Stimulated activated CD8-positive, alpha-beta memory T cell treated with anti-CD3 and anti-CD28 coated beads, Interleukin-7, amount 100 ng/mL, for 4 hours (primary cell): ENCODE results near the gene RNU1-3.
"Not testable (repeated sequence)": the region's sequence is repeated elsewhere in the genome, so short reads cannot be mapped to it uniquely, and the experiment has no call there.

ENCODE experiments used
- DNase-seq, 2 donors: peaks; one replicate each; pipeline ENCODE4 v3.0.0-alpha.2; 2020; ENCODE audit warnings: low read depth in 2 of 2

The RNU1-3 gene

DNA sequence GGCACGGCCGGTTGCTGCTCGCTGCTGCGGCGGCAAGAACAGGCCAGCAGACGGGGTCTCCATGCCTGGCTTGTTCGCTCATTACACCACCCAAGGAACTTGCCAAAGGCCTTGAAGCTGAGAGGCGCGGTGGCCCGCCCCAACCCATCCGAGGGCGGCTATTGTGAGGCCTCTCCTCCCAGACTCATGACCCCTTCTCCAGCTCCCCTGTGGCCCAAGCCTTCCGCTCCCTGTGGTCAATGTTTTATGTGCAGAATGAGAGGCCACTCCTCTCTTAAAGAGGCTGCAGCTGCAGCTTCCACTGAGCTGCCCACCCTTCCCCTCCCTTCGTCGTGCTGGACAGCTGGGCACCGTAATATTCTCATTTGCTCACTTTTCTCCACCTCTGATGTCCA is 27.6 kb upstream of the RNU1-3 start:
- DNase-seq, result not testable (repeated sequence)

DNA sequence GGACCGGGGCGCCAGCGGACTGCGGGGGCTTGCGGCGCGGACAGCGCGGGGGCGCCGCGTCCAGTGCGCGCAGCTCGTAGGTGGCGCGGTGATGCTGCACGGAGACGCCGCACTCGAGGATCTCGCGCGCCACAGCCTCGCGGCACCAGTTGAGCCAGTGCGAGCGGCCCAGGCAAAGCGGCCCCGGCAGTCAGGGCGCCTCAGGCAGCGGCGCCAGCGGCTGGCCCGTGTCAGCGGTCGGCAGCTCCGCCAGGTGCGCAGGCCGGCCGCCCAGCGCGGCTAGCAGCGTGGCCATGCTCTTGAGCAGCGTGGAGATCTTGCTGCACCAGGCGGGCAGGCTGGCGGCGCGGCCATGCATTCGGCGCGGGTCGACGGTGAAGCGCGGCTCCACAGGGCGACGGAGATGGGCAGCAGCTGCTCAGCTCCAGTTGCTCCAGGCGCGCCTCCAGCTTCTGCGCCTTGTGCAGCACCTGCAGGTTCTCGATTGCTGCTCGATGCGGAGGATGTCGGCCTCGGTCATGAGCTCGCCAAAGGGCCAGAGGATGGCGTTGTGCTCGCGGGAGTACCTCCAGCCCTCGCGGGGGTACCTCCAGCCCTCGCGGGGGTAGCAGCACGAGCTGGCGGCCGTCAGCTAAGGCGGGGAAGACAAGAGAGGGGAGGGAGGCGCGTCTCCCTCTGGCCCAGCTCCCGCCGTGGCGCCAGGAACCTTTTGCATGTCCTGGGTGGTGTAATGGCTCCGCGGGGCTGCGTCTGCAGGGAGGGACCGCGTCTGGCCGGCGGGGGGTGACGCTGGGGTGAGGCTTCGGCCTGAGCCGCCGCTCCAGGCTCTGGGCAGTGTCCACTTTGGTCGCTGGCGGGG is 26.9 kb upstream of the RNU1-3 start:
- DNase-seq, result not testable (repeated sequence)

DNA sequence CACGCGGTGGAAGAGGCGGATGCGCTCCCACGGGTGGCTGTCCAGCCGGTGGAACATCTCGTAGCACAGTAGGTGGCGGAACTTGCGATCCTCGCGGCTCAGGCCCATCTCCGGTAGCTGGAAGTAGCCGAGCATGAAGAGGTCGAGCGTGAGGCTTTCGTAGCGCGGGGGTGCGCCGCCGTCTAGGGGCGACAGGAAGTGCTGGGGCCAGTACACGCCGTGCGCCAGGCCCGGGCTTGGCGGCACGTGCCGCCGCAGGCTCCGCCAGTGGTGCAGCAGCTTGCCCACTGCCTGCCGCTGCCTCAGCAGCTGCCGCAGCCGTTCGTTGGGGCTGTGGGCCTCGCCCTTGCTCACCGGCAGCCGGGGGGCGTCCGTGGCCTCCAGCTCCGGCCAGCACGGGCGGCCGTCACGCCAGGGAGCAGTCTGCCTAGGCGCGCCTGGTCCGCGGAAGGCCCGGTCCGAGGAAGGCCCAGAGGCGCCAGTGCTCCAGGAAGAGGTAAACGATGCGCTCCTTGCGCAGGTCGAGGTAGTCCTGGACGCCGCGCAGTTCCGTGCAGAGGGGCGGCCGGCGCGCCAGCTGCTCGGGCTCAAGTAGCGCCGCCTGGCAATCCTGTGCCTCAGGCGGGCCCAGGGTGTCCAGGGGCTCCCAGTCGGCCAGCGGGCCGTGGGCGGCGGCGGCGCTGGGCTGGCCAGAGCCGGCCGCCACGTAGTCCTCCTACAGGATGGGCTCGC is 26.1 kb upstream of the RNU1-3 start:
- not testable (repeated sequence) for DNase-seq

DNA sequence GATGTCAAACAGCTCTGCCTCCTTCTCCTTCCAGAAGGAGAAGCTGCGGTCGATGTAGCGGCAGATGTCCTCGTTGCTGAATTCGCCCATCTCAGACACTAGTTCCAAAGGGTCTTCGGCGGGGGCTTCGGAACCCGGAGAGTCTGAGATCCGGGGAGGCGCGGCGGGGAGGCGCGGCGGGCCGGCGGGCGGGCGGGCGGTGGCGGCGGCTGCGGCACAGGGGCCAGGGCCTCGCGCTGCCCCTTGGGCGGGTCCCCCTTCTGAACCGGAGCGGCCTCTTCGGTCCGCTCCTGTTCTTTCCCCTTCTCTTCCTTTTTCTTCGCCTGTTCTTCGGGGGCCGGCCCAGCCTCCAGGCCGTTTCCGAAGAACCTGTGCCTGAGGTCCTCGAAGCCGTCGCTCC is 25.5 kb upstream of the RNU1-3 start:
- not testable (repeated sequence) for DNase-seq

DNA sequence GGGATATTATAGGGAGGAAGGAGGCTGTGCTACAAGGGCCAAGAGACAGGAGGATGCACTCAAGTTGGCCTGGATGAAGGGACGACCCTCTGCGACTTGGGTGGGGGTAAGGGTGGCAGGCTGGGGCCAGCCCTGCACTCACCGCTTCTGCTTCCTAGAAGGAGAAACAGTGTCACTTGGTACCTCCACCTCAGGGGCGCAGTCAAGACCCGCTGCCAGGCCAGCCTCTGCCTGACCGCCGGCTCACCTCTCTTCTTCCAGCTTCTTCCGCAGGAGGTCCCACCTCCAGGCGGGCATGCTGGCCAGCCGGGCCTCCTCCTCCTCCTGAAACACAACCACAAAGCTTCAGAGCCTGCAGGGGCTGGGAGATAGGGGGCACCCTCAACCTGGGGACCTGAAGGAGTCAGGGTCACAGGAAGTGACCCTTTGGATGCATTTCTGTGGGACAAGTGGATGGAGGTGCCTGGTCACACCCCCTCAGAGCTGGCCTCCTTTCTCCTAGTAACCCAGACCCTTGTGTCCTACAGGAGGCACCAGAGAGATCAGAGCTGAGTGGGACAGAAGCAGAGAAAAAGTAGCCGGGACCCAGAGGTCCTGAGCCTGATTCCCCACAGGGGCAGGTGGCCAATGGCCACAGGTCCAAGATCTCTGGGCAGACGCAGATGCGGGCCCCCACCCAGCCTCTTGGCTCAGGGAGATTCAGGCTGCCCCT is 24.4 kb upstream of the RNU1-3 start:
- not testable (repeated sequence) for DNase-seq

DNA sequence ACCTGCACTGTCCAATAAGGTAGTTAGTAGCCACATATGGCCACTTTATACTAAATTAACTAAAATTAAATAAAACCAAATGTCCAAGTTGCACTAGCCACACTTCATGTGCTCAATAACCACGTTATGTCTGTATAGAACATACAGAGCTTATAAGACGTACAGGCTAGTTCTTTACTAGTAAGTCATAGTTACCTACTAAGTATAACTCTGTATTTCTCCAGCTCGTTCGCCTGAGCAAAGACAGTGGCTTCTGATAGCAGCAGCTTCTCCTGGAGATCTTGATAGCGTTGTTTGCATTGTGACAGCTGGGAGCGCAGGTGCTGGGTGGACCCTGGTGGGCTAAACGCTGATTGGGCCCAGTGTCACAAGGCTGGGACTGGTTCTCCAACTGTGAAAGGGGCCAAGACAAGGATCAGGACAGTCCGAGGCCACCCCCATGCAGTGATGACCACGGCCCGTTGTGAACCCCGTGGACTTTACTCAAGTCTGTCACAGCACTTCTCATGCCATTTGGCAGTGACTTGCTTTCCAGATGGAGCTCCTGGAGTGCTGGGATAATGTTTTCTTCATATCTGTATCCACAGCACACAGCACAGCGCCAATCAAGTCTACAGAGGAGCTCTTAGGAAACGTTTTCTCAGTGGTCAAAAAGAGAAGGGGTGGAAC is 20.5 kb upstream of the RNU1-3 start:
- DNase-seq, result not testable (repeated sequence)

DNA sequence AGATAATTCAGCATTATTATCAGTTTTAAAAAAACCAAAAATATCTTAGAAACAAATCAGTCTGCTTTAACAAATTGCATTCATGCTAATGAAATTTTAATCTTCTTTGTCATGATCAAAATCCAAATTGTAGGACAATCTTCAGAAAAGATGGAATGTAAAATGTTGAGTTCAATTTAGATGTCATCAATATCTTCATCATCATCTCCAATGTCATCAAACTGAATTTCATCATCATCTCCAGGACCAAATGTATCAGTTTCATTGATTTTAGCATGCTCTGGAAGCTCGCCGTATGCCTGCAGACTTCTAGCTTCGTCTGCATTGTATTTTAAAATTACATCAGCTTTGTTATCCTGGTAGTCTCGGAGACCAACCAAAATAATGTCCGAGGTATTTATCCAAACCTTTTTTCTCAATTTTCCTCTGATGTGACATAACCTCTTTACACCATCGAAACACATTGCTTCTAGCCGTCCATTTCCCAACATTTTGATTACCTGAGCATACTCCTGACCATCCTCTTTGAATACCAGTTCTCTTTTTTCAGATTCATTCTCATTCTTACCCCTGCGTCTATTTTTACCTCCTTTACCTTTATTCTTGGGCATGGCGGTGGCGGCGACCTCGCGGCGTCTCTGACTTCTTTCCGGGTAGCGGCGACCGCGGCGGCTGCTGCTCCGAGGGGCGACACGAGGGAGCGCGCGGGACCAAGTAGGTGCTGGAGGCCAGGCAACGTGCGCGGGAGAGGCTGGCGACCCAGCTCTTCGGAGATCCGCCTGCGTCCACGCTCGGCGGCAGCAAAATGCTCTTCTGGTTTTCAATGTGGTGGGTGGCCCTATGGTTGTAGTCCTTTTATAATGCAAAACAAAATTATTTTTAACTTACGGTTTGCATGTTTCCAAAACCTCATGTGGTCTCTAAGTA is 19.0 kb upstream of the RNU1-3 start:
- DNase-seq, result not testable (repeated sequence)

DNA sequence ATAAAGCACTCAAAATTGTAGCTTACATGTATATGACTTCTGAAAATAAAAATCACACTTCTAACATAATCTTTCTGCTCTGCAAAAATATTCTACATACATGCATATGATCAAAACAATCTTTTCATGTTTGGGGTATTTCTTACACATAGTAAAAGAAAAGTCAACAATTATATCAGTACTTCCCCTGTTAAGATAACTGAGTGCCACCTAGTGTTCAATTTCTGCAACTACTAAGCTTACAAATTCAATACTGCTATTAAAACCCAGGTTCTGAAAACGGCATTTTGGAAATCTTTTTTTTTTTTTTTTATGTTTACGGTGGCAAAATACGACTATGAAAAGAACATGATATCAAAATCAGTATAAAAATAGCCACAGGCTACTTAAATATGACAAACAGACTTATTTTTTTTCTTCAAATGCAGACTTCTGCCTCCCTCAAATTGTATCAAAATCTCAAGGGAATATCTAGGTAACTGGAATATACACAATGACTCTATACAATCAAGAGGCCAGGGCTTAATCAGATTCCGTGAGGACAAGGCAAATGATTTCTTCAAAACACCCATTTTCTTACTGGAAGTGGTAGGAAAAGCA is 18.1 kb upstream of the RNU1-3 start:
- DNase-seq, result not testable (repeated sequence)

DNA sequence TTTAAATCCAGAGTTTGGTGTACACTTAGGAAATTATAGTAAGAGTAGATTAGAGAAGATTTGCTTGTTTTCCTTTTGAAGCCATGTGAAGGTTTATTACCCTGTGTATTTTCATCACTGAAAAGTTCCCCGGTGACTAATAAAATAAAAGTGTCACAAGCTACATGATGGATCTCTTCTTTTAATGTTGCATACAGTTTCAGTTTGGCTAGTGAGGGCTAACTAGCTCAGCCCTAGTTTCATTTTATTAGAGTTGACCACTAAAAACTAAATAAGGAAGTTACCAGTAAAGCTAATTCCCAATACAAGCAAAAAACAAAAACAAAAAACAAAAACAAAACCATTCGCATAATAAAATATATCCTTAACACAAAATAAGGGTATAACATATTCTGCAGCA is 17.4 kb upstream of the RNU1-3 start:
- DNase-seq, result not testable (repeated sequence)

DNA sequence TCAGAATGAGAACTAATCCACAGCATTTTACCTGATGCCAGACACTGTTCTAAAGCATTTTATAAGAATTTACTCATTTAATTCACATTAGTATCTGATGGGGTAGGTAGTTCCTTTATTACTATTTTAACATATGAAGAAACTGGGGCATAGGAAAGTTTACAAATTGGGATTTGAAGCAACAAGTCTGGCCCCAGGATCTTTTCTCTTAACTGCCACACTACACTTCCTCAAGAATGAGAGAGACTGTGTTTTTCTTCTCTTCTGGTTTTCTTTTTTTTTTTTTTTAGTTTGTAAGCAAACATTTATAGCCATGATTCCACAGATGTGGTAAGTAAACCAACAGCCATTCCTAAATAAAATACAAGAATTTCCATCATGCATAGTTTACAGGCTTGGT is 16.1 kb upstream of the RNU1-3 start:
- not testable (repeated sequence) for DNase-seq

DNA sequence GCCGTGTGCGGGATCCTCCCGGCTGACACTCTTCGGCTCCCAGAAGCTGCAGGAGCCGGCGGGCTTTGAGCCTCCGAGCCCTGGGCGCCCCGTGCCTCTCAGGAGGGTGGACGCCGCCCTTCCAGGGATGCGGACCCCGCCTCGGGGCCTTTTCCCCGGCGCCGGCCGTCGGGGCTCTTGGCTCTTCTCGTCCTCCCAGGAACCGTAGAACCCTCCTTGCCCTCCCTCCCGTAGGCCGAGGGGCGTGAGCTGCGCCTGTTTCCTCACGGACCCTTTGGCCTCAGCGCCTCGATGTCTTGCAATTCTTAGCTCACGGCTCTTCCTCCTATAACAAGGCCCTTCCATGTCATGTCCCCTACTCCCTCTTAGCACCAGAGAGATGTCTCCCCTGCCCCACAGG is 13.6 kb upstream of the RNU1-3 start:
- not testable (repeated sequence) for DNase-seq

DNA sequence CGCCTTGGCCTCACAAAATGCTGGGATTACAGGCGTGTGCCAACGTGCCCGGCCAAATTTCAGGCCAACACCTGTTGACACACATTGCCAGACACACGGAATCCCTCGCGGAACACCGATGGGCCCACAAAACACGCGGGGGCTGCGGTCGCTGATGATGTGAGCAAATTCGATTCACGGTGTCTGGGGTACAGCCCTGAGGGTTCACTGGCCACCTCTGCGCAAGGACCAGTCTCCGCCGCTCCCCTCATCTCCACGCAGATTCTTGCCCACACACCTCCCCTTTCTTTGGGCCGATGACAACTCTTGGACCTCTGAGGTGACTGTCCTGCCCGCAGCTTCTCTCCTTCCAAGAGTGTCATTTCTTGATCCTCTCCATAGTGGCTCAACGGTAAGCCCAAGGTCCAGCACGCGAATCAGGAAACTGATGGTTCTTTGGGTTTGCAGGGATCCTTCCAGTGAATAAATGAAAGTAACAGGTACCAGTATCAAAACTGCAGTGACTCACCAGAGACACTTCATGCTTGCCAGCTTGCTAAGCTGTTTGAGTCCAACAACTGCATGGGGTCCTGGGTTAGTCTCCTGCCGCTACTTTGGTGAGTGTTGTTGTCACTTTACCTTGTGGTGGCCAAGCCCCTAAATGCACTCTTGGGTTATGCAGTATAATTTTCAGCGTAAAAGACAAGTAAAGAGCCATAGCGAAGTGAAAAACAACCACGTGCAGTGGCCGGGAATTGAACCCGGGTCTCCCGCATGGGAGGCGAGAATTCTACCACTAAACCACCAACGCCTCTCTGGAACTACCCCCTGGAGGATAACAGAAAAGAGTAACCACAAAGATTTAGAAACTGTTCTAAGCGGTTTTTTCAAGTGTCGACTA is 11.0 kb upstream of the RNU1-3 start:
- peak in 1 of 2 donors; percentile 31 for DNase-seq

DNA sequence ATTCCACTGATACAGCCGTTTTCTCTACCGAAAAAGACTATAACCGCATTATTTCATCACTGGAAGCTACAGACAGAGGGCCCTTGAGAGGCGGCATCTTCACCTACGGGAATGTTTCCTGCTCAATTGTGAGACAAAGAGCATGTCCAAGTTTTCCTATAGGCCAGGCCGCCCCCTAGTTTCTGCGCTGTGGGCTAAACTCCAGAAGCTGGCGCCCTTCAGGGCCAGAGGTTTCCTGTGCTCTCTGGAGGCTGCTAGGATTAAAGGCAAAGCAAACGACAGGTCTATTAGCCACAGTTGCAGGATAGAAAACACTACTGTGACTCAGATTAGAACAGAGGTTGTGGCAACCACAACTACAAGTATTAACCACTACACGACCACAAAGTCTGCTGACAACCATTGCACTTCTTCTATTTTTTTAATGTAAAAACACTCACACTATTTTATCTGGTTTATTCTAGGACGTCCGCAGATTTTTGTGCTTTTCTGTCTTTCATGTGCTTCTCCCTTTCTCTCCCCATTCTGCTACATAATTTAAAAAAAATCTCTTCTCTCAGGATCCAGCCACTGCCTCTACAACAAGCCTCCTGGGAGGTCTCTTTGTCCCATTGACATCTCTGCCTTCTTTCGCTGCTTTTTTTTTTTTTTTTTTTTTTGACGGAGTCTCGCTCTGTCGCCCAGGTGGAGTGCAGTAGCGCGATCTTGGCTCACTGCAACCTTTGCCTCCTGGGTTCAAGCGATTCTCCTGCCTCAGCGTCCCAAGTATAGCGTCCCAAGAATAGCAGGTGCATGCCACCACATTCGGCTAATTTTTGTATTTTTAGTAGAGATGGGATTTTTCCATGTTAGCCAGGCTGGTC is 10.1 kb upstream of the RNU1-3 start:
- not testable (repeated sequence) for DNase-seq

DNA sequence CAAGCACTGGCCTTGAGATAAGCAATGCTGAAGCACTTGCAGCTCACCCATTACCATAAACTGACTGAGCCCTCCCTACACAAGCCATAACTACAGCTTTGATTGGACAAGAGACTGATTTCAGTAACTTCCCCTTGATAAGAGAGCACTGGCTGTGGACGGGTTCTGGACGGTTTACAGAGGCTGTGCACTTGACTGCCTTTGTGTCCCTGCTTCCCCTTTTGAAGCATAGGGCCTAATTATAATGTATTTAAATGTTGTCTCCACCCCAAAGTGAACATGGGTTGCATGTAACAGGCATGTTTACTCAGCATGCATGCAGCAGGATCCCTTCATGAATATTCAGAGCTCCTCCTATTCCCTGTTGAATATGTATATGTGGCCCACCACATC is 8.4 kb upstream of the RNU1-3 start:
- DNase-seq, result not testable (repeated sequence)

DNA sequence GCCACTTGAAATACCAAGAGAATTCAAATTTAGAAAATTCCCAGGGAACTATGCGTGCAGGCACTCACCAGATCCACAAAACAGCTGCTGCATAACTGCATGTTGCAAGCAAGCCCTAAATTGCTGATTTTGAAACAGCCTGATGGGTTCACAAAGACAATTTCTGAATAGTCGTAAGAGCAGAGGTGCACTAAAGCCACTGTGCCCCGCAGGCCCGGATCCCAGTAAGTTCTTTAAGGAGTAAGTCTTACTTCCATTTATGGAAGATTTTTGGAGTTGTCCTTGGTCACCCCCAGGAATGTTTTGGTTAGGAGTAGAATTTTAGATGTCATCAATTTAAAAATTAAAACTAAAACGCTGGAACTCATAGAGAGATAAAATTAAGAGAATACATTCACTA is 7.2 kb upstream of the RNU1-3 start:
- DNase-seq, result not testable (repeated sequence)

DNA sequence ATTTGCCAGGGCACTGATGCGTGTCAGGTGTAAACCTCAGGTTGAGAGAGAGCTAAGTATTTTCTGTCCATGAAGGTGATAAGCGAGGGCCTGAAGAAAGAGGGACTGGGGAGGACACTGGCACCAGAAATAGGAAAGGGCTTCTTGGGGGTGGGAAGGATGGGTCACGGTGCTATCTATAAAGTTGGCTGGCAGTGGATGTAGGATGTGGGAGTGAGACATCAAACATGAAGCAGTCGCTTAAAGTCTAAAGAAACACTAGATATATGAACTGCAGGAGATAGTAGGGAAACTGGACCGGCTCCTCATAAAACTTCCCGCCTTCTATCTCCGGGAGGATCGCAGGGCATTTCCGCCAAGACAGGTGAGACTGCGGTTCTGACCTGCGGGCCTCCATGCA is 912 bp downstream of the RNU1-3 start:
- not testable (repeated sequence) for DNase-seq

DNA sequence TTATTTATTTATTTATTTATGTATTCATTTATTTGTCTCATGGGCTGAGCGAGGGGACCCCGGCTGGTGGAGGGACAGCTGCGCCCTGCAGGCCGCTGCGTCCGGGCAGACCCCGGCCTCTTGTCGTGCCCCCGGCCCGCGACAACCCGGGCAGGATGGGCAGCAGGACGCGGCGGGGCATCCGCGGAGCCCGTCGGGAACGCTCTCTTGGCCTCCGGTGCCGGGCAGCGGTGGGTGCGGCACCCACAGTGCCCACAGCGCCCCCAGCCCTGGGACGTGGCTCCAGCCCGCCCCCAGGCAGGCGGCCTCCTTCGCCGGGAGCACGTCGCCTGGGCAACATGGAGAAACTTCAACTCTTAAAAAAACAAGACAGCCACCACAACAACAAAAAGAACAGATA is 8.5 kb downstream of the RNU1-3 start:
- DNase-seq, result not testable (repeated sequence)

DNA sequence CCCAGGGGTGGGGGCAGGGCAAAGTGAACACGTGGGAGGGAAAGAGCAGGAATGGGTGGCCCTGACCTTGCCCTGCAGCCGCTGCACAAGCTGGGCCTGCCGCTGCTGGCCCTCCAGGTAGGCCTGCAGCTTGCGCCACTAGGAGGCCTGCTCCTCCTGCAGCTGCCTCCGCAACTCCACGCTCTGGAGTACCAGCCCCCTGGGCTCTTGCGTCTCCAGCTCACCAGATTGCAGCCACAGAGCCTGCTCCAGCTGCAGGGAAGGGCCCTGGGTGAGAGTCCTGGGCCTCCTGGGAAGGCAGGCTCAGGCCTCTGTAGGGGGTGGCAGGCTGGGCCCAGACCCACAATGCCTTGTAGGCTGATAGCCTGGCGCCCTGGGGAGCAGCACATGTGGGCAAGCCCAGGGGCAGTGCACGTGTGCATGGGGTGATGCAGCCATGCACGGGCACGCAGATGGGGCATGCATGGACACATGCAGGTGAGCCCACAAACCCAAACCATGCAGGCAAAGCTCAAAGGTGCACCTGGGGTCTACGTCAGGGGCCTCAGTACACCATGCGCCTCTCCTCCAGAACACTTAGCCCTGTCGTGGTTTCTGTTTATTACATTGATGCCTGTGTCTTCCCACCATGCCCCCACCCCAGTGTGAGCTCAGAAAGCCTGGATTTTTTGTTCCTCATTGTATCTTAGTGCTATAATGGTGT is 9.6 kb downstream of the RNU1-3 start:
- DNase-seq, result not testable (repeated sequence)
